Measurements from ENCODE around the gene GNAI2.

- TF ChIP-seq CTCF (IDR thresholded peaks at IDR 0.05) (no peak), ZFX (IDR thresholded peaks at IDR 0.05; ENCODE audit: borderline replicate concordance) (no peak)
Measured at GRCh38 chr3:50250514-50250913, 14.5 kb downstream of the GNAI2 start.
